Endodermal cell (in vitro differentiated cells): ENCODE measurements around the gene ALDH8A1. TPM values are rescaled to one million over a fixed set of nuclear protein-coding genes. Genes with fewer than 3 reads are reported as not detected.

Source experiments
- DNase-seq: peaks from one replicate; pipeline ENCODE4 v3.0.0-alpha.2; 2017
- H3K27ac ChIP-seq: 2 replicates; pipeline ENCODE4 v1.5.1; 2013; ENCODE audit warnings: mild to moderate bottlenecking, low read depth, low read length, moderate library complexity
- H3K27me3 ChIP-seq: 2 replicates; pipeline ENCODE4 v1.6.1; 2013; ENCODE audit warnings: mild to moderate bottlenecking, low read length, moderate library complexity; ENCODE audit not compliant: insufficient read depth, control insufficient read depth, poor library complexity, severe bottlenecking
- H3K36me3 ChIP-seq: 2 replicates; pipeline ENCODE4 v1.7.0; 2013; ENCODE audit warnings: mild to moderate bottlenecking, low read length, moderate library complexity; ENCODE audit not compliant: control insufficient read depth, insufficient read depth
- H3K4me1 ChIP-seq: one replicate; pipeline ENCODE4 v1.7.0; 2013; ENCODE audit warnings: low read length; ENCODE audit not compliant: control insufficient read depth, insufficient read depth
- H3K4me3 ChIP-seq: 2 replicates; pipeline ENCODE4 v1.5.1; 2013; ENCODE audit warnings: mild to moderate bottlenecking, low read length, moderate library complexity
- H3K9ac ChIP-seq: 2 replicates; pipeline ENCODE4 v1.6.1; 2013; ENCODE audit warnings: mild to moderate bottlenecking, low read length, moderate library complexity; ENCODE audit not compliant: poor library complexity, severe bottlenecking; ENCODE audit errors: extremely low read depth
- H3K9me3 ChIP-seq: 2 replicates; pipeline ENCODE4 v1.6.1; 2013; ENCODE audit warnings: mild to moderate bottlenecking, low read length, moderate library complexity; ENCODE audit not compliant: control insufficient read depth
- H3K27ac Mint-ChIP-seq: 2 replicates; pipeline ENCODE4 v1.8.0; 2020; ENCODE audit warnings: mixed read lengths
- H3K27me3 Mint-ChIP-seq: 2 replicates; pipeline ENCODE4 v1.8.0; 2021; ENCODE audit warnings: mild to moderate bottlenecking, mixed read lengths; ENCODE audit not compliant: insufficient read depth
- H3K36me3 Mint-ChIP-seq: 2 replicates; pipeline ENCODE4 v1.8.0; 2020; ENCODE audit warnings: low read depth, mixed read lengths
- H3K4me1 Mint-ChIP-seq: 2 replicates; pipeline ENCODE4 v1.8.0; 2020; ENCODE audit warnings: mixed read lengths
- H3K4me3 Mint-ChIP-seq: 2 replicates; pipeline ENCODE4 v1.8.0; 2020; ENCODE audit warnings: mild to moderate bottlenecking, moderate library complexity, mixed read lengths
- H3K9me3 Mint-ChIP-seq: 2 replicates; pipeline ENCODE4 v1.8.0; 2020; ENCODE audit warnings: mild to moderate bottlenecking, mixed read lengths
- CTCF ChIP-seq: fragments of 200-600 bp; sonication (generic); conservative IDR thresholded peaks from 2 replicates; pipeline ENCODE4 v1.5.0; 2021; ENCODE audit warnings: antibody characterized with exemption, mild to moderate bottlenecking
- WGBS, 2 experiments: methylation state at CpG; one replicate each; pipeline versions ENCODE4 v1.1.5 to v1.1.7; 2013; ENCODE audit warnings: missing lambda C conversion rate in 2 of 2, mixed read lengths in 1 of 2; ENCODE audit not compliant: insufficient coverage in 1 of 2, insufficient read length in 1 of 2; 5-methylcytosine and 5-hydroxymethylcytosine counted together
- total RNA-seq, 2 donors: library from RNA; stranded (reverse); fragmentation: NEBNext Ultra II Directional in 1 of 2; extraction: Animal tissue kit (Norgen Biotek cat#: 25700) in 1 of 2; gene quantifications; 2 replicates in 1 of 2; 3 replicates in 1 of 2; pipeline ENCODE4 v1.2.1, GENCODE V29; 2021

Gene ALDH8A1
- total RNA-seq, 2 donors from 2014 or later, result not detected

GRCh38 chr6:134892362-134892761 is 57.5 kb downstream of the ALDH8A1 start:
- Histone ChIP-seq H3K27me3 (no peaks in the 10 kb centered on the region), H3K27ac (no peak overlapping the region), H3K4me3 (no peak overlapping the region), H3K4me1 (no peaks in the 10 kb centered on the region), H3K9ac (no peak overlapping the region), H3K9me3 (peaks cover 12% of the 10 kb centered on the region), H3K36me3 (no peaks in the 10 kb centered on the region)
- no peak overlapping the region for H3K4me3 Mint-ChIP-seq
- TF ChIP-seq CTCF, result no peak
- no peak overlapping the region for H3K27ac Mint-ChIP-seq
- peaks cover 8% of the 10 kb centered on the region for H3K9me3 Mint-ChIP-seq
- DNase-seq, result no peak
- H3K36me3 Mint-ChIP-seq, result no peaks in the 10 kb centered on the region
- H3K4me1 Mint-ChIP-seq, result no peaks in the 10 kb centered on the region
- no peaks in the 10 kb centered on the region for H3K27me3 Mint-ChIP-seq

- DNase-seq, result no peak
- Mint-ChIP-seq H3K4me1 (no peaks in the 10 kb centered on the region), H3K9me3 (peaks cover 8% of the 10 kb centered on the region), H3K4me3 (no peak overlapping the region), H3K36me3 (no peaks in the 10 kb centered on the region), H3K27me3 (no peaks in the 10 kb centered on the region), H3K27ac (no peak overlapping the region)
- Histone ChIP-seq H3K4me3 (no peak overlapping the region), H3K9ac (no peak overlapping the region), H3K27ac (no peak overlapping the region), H3K9me3 (peaks cover 12% of the 10 kb centered on the region), H3K27me3 (no peaks in the 10 kb centered on the region), H3K36me3 (no peaks in the 10 kb centered on the region), H3K4me1 (no peaks in the 10 kb centered on the region)
- no peak for TF ChIP-seq CTCF
Measured at GRCh38 chr6:134891633-134892032, 58.3 kb downstream of the ALDH8A1 start.

- H3K4me1 ChIP-seq, result no peaks in the 10 kb centered on the region
- Mint-ChIP-seq H3K4me1 (no peaks in the 10 kb centered on the region), H3K27me3 (no peaks in the 10 kb centered on the region), H3K27ac (no peak overlapping the region), H3K9me3 (peaks cover 8% of the 10 kb centered on the region), H3K36me3 (no peaks in the 10 kb centered on the region), H3K4me3 (no peak overlapping the region)
- no peaks in the 10 kb centered on the region for H3K27me3 ChIP-seq
- 86 to 90% methylated on average over 3 of the region's 3 CpGs for WGBS, 2 experiments
- no peak overlapping the region for H3K4me3 ChIP-seq
- H3K9me3 ChIP-seq, result peaks cover 12% of the 10 kb centered on the region
- no peak overlapping the region for H3K9ac ChIP-seq
- H3K27ac ChIP-seq, result no peak overlapping the region
- no peaks in the 10 kb centered on the region for H3K36me3 ChIP-seq
- DNase-seq, result no peak
- TF ChIP-seq CTCF, result no peak
Measured at GRCh38 chr6:134888316-134888715, 61.6 kb downstream of the ALDH8A1 start.
